DND-41 (cell line): Measurements from ENCODE around the gene MORN5.
"Not testable (repeated sequence)": the region's sequence is repeated elsewhere in the genome, so short reads cannot be mapped to it uniquely, and the experiment has no call there.

Experiments
- ATAC-seq: fragments of 200-7000 bp; cut with Tn5 transposase; 3 replicates; pipeline ENCODE4 v1.9.1; 2021; ENCODE audit warnings: low read depth; ENCODE audit not compliant: insufficient read depth
- DNase-seq: peaks from one replicate; pipeline ENCODE4 v3.0.0-alpha.2; 2020
- H2AFZ ChIP-seq: 2 replicates; pipeline ENCODE4 v1.6.0; 2012; ENCODE audit warnings: low read depth, low read length
- H3K27ac ChIP-seq: 2 replicates; pipeline ENCODE4 v1.5.1; 2012; ENCODE audit warnings: low read length, inconsistent platforms
- H3K27me3 ChIP-seq: fragments of 200-600 bp; sonication (generic); 2 replicates; pipeline ENCODE4 v1.6.0; 2012; ENCODE audit warnings: low read length, mild to moderate bottlenecking, inconsistent platforms; ENCODE audit not compliant: insufficient read depth, poor library complexity
- H3K36me3 ChIP-seq: 2 replicates; pipeline ENCODE4 v1.5.1; 2012; ENCODE audit warnings: low read length, inconsistent platforms; ENCODE audit not compliant: insufficient read depth
- H3K4me1 ChIP-seq: 2 replicates; pipeline ENCODE4 v1.5.1; 2012; ENCODE audit warnings: mild to moderate bottlenecking, low read length; ENCODE audit not compliant: insufficient read depth
- H3K4me2 ChIP-seq: 2 replicates; pipeline ENCODE4 v1.6.0; 2012; ENCODE audit warnings: mild to moderate bottlenecking, moderate library complexity, low read length, inconsistent platforms; ENCODE audit not compliant: insufficient read depth
- H3K4me3 ChIP-seq, 2 experiments: fragments of 200-600 bp in 1 of 2; shearing (Covaris generic) in 1 of 2; 2 replicates each; pipeline ENCODE4 v1.5.1; 2012 to 2016; ENCODE audit warnings: inconsistent platforms in 2 of 2, low read length in 2 of 2, mild to moderate bottlenecking in 2 of 2, low read depth in 1 of 2, moderate library complexity in 1 of 2
- H3K79me2 ChIP-seq: 2 replicates; pipeline ENCODE4 v1.6.0; 2012; ENCODE audit warnings: low read length, inconsistent platforms; ENCODE audit not compliant: insufficient read depth
- H3K9ac ChIP-seq: 2 replicates; pipeline ENCODE4 v1.6.0; 2012; ENCODE audit warnings: low read depth, mild to moderate bottlenecking, inconsistent platforms, low read length, moderate library complexity
- H3K9me3 ChIP-seq: 2 replicates; pipeline ENCODE4 v1.5.1; 2012; ENCODE audit warnings: low read length, moderate library complexity, mild to moderate bottlenecking, inconsistent platforms; ENCODE audit not compliant: insufficient read depth, severe bottlenecking
- H4K20me1 ChIP-seq: 2 replicates; pipeline ENCODE4 v1.6.0; 2012; ENCODE audit warnings: low read length; ENCODE audit not compliant: insufficient read depth
- EZH2 ChIP-seq: IDR thresholded peaks from 3 replicates; pipeline ENCODE4 v1.6.1; 2012; ENCODE audit warnings: borderline replicate concordance, low read depth, mild to moderate bottlenecking, moderate library complexity, low read length, inconsistent platforms; ENCODE audit not compliant: severe bottlenecking
- TF ChIP-seq, protein P1 (sequence below): IDR thresholded peaks from 2 replicates; pipeline ENCODE4 v1.5.1; 2012; ENCODE audit warnings: borderline replicate concordance, low read length, moderate library complexity, mild to moderate bottlenecking; ENCODE audit not compliant: poor library complexity, severe bottlenecking; ENCODE audit errors: extremely low read depth

The MORN5 gene

DNA sequence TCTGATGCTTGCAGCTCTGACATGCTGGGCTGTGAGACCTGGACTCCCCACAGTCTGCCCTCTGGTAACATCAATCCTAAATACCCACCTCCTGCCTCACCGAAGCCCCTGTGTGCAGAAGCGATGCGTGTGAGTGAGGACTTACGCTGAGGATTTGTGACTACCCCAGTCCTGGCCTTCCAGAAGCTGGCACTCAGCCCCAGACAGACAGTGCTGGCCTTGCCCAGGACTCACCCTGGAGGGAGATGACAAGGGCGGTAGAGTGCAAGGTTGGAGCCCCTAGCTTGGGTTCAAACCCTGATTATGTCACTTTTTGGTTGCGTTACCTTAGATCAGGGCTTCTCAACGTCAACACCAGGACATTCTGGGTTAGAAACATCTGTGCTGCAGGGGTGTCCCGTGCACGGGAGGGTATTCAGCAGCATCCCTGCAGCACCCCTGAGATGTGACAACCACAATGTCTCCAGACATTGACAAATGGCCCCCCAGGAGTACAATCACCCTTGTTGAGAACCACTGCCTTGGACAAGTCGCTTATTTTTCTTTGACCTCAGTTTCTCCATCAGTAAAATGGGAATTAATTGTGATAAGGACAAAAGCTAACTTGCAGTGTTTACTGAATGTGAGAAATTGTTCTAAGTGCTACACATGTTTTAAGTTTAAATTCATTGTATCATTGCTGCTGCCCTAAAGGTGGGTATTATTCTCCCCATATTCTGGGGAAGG is 43.1 kb upstream of the MORN5 start:
- no peaks in the 10 kb centered on the region; the same call in 1 of the 2 replicates for H4K20me1 ChIP-seq
- no peaks in the 10 kb centered on the region for H3K9me3 ChIP-seq
- H3K27ac ChIP-seq = no peak overlapping the region
- H3K36me3 ChIP-seq = no peaks in the 10 kb centered on the region
- H3K4me3 ChIP-seq = no peak overlapping the region
- ATAC-seq (no peak), DNase-seq (no peak)
- H3K9ac ChIP-seq = no peak overlapping the region
- no peak overlapping the region for H3K4me2 ChIP-seq
- TF ChIP-seq EZH2 = no peak
- TF ChIP-seq, protein P1, sequence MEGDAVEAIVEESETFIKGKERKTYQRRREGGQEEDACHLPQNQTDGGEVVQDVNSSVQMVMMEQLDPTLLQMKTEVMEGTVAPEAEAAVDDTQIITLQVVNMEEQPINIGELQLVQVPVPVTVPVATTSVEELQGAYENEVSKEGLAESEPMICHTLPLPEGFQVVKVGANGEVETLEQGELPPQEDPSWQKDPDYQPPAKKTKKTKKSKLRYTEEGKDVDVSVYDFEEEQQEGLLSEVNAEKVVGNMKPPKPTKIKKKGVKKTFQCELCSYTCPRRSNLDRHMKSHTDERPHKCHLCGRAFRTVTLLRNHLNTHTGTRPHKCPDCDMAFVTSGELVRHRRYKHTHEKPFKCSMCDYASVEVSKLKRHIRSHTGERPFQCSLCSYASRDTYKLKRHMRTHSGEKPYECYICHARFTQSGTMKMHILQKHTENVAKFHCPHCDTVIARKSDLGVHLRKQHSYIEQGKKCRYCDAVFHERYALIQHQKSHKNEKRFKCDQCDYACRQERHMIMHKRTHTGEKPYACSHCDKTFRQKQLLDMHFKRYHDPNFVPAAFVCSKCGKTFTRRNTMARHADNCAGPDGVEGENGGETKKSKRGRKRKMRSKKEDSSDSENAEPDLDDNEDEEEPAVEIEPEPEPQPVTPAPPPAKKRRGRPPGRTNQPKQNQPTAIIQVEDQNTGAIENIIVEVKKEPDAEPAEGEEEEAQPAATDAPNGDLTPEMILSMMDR = no peak
- no peak overlapping the region for H2AFZ ChIP-seq
- H3K27me3 ChIP-seq = no peaks in the 10 kb centered on the region
- no peaks in the 10 kb centered on the region for H3K79me2 ChIP-seq
- no peaks in the 10 kb centered on the region for H3K4me1 ChIP-seq

- not testable (repeated sequence) for H4K20me1 ChIP-seq, H3K27ac ChIP-seq, H2AFZ ChIP-seq, H3K4me3 ChIP-seq, DNase-seq, H3K4me1 ChIP-seq, H3K36me3 ChIP-seq, ATAC-seq, H3K9me3 ChIP-seq, H3K79me2 ChIP-seq, H3K4me2 ChIP-seq, H3K27me3 ChIP-seq, H3K9ac ChIP-seq
These were observed 42.5 kb upstream of the MORN5 start for GRCh38 chr9:122117241-122117640.

DNA sequence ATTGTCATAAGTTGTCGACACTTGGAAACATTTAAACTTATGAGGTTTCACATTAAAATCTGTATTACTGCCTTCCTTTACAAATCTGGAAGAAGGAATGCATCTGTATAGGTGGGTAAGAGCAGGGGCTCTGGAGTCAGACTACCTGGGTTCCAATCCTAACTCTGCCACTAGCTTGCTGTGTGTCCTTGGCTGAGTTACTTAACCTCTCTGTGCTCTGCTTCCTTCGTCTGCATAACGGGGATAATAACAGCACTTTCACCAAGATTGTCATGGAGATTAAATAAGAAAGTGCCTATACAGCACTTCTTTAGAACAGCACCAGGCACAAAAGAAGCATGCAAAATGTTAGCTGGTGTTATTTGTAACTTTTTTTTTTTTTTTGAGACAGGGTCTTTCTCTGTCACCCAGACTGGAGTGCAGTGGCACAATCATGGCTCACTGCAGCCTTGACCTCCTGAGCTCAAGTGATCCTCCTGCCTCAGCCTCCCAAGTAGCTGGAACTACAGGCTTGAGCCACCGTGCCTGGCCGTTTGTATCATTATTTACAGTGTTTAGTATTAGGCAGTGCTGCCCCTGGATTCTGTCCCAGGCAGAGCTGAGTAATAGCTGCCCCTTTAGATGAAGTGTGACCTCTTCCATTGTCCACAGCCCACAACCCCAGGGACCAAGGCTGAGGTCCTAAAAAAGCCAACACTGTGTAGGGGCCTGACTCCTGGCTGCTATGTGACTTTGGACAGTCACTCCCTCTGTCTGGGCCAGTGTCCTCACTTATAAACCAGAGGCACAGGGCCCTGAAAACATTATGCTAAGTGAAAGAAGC is 41.2 kb upstream of the MORN5 start:
- Histone ChIP-seq H3K4me3 (no peak overlapping the region), H2AFZ (no peak overlapping the region)

More for the DNA sequence above, 41.2 kb upstream of the MORN5 start:
- Histone ChIP-seq H3K9ac (no peak overlapping the region), H3K4me1 (no peaks in the 10 kb centered on the region), H4K20me1 (no peaks in the 10 kb centered on the region; the same call in 1 of the 2 replicates), H3K27me3 (no peaks in the 10 kb centered on the region), H3K4me2 (no peak overlapping the region), H3K9me3 (no peaks in the 10 kb centered on the region), H3K79me2 (no peaks in the 10 kb centered on the region), H3K36me3 (no peaks in the 10 kb centered on the region), H3K27ac (no peak overlapping the region)
- DNase-seq (no peak), ATAC-seq (no peak)
- TF ChIP-seq, protein P1 = no peak
- TF ChIP-seq EZH2 = no peak
